ENCODE results near the gene THNSL1.
"Not testable (repeated sequence)": the region's sequence is repeated elsewhere in the genome, so short reads cannot be mapped to it uniquely, and the experiment has no call there.

THNSL1 gene, protein sequence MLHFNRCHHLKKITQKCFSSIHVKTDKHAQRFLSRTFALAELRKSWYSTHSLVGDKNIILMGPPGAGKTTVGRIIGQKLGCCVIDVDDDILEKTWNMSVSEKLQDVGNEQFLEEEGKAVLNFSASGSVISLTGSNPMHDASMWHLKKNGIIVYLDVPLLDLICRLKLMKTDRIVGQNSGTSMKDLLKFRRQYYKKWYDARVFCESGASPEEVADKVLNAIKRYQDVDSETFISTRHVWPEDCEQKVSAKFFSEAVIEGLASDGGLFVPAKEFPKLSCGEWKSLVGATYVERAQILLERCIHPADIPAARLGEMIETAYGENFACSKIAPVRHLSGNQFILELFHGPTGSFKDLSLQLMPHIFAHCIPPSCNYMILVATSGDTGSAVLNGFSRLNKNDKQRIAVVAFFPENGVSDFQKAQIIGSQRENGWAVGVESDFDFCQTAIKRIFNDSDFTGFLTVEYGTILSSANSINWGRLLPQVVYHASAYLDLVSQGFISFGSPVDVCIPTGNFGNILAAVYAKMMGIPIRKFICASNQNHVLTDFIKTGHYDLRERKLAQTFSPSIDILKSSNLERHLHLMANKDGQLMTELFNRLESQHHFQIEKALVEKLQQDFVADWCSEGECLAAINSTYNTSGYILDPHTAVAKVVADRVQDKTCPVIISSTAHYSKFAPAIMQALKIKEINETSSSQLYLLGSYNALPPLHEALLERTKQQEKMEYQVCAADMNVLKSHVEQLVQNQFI

DNA sequence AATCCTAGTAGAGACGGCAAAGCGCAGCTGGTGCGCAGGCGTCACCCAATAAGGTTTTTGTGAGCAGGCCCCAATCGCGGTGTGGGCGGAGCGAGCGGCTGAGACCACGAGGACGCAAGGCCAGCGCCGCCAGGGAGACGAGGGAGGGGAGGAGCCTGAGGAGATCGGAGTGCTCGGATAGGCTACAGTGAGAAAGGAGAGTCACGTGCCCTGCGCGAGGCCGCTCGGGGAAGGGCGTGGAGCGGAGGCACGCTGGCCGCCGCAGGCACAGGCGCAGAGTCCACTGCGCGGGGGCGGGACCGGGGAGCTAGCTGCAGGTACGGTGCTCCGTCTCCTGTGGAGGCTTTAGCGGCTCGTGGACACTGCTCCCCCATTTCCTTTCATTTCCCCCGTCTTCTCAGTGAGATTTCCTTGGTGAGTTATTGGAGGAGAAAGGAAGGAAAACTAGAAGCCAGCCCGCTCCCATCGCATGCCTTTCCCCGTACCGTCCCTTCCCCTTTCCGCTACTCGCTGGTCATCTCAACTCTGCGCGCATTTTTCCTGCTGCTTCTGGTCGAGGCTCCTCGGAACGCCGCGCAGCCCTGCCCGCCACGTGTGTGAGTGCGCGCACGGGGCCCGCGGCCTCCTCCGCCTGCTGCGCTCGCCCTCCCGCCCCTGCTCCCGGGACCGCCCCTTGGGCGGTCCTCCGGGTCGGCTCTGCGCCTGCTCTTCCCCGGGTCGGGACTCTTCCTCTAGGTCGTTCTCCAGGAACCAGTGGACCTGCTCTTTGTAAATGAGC is at the start of gene THNSL1:
TSS of gene THNSL1 (plus strand) at position 237 of the 778 bp plus-strand sequence. CDS start 6,612 bp downstream, outside the sequence.
- DNase-seq = peak; percentile 98 to 99

DNA sequence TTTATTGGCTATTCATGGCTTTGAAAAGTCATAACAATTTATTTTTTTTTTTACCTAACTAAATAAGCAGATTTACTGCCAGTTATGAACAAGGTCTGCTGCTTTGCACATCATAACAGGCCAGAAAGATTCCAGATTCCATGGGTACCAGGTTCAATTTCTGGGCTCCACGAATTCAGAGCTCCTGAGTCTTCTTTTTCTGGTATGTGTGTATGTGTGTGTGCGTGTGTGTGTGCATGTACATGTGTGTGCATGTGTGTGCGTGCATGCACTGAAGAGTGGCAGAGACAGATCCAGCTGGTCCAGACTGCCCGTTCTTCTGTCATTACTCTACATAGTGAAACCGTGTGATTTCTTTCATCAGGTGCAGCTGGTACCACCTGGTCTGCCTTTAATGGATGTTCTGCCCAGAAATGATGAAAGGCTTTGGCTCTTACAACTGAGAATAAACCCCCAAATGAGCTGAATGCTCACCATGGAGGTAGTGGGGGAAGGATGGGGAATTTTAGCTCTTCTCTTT is 49.4 kb upstream of the THNSL1 start:
- DNase-seq = no peak

DNA sequence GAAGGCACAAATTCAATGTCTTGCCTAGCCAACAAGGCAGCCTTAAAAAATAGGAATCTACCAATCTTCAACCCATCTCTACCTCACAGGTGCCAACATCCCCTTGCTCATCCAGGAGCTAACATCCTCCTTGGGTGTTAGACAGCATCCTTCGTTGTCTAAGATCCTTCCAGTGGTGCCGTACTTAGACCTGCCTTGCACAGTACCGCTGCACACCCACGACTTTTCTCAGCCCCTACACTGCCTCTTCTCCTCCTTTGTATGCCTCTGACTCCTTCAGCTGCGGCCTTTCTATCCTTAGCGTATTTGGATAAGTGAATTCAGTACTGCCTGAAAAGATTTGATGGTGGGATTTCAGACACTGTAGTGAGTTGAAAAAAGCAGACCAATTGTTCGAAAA is 48.1 kb upstream of the THNSL1 start:
- no peak for DNase-seq

DNA sequence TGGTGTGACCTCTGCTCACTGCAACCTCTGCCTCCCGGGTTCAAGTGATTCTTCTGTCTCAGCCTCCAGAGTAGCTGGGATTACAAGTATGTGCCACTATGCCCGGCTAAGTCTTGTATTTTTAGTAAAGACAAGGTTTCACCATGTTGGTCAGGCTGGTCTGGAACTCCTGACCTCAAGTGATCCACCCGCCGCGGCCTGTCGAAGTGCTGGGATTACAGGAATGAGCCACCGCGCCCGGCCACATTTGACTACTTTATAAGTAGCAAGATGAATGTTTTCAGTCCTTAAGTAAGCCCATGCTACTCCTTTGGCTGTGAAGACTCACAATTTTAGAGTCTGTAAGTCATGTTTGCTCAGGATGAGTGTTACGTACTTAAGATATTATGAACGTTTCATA is 47.5 kb upstream of the THNSL1 start:
- not testable (repeated sequence) for DNase-seq

DNA sequence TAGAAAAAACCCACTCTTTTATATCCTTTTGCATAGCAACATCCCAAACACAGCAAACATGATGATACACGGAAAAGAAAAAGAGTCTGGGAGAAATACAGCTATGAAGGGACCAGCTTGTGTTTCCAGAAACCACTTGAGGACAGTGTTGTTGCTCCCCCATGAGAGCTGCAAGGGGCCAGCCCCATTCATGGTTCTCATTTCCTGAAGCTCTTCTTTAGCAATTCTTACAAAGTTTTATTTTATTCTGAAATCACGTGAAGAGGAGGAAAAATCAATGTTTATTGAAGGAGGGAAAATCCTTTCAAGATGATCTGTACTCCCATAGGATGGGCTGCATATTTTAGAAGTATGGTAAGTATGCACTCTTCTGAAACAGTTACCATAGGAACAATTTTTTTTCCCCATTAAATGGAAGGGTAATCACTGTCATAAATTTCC is 46.6 kb upstream of the THNSL1 start:
- no peak for DNase-seq

DNA sequence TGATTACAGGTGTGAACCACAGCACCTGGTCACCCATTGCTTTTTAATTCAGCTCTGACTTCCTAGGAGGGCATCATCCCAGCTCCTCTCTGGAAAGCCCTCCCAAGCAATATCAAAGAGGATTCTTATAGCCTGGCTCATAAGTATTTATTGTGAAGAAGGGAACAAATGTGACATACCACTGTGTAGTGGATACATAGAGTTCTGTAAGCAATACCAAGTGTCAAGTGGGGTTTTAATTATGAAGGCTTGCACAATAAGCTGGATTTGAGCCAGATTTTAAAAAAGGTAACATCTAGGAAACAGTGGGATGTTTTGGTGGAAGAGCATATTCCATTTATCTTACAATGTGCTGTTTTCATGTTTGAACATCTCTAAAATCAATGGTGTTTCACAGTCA is 45.0 kb upstream of the THNSL1 start:
- DNase-seq = no peak

DNA sequence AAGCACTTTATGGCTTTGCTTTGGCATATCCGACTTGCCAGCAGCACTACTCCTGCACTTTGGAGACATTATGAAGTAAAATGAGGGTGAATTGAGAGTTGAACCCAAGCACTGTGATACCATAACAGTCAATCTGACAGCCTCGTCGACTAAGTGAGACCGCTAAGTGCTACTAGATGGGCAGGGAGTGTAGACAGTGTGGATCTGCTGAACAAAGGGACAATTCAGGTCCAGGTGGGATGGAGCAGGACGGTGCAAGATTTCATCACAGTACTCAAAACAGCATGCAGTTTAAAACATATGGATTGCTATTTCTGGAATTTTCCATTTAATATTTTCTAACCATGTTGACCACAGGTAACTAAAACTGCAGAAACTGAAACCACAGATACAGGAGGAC is 43.2 kb upstream of the THNSL1 start:
- no peak for DNase-seq

DNA sequence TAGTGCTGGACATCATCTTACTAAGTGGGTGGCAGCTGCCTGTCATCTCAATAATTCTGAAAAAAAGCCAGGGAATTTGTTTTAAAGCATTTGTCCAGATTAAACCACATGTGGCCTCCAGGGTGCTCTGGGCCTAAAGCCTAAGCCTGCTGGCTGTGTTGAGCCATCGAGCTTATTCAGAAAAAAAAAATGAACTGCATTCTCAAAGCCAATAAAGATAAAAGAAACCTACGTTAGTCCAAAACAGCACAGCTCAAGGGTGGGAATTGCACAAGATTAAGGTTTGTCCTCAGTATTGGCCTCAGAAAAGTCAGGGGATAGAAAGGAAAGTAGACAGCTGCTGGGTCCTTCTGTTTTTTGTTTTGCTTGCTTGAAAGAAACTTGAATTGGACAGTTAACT is 41.4 kb upstream of the THNSL1 start:
- DNase-seq = no peak

DNA sequence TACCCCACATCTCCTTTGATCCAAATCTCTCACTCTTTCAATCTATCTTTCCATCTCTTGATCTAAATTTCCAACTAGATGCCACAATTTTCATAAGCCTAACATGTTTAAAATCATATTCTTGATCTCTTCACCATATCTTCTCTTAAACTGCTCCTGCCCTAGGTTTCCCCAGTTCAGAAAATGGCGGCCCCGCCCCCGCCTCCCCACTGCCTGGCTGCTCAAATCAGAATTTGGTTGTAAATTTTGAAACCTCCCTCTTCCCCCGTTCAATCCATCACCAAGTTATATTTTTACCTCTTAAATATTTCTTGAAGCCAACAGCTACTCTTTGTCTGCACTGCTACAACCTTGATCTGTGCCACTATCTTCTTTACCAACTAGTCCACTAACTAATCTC is 36.7 kb upstream of the THNSL1 start:
- no peak for DNase-seq

DNA sequence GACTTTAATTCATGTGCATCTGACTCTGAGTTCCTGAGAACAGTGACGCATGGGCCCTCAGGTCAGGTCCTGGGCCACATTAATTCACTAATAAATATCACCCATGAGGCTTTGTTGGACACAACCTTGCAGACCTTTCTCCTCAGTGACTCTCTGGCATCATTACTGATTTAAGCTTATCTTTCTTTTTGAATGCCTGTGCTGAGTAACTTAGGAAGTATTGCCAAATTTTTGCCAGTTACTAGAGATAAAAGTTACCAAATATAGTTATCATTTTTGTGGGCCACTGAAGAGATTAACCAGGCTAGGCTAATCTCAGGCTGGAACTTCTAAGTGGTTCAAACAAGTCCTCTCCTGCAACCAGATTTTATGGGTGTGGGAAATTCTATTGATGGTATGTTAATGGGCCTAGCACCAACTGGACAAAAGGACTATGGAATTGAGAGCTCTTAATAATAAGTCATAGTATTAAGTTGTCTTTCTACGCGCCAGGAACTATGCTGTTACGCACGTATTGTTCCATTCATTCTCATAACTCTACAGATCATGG is 35.2 kb upstream of the THNSL1 start:
- DNase-seq = no peak

DNA sequence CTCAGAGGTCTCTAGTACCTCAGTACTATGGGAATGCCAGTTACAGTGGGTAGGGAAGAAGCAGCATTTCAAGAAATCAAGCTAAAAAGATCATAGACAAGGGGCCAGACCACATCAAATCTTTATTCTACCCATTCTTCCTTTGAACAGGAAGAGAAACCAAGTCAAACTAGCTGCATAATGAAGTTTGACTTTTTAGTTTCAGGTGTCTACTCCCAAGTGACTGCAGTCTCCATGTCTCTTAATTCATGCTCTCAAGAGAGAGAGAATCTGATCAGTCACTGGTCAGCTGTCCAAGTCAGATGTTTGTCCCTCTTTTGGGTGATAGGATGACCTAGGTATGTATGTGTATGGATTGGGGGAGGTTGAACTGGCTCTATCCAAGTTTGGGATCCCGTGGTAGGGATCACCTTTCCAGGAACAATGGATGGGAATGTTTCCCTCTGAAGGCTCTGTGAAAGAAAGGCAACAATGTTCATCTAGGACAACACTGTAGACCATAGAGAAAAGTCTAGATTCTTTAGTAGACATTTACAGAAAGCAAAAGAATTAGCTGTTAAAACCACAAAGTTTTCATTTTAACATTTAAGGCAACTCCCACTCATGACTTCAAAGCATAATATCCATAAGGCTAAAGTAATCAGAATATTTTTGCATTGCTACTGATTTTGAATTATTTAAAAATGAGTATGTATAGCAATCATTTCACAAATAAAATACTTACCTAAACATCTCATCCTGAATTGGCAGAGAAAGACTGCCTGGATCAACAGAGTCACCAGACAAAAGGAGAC is 33.9 kb upstream of the THNSL1 start:
- DNase-seq = no peak

DNA sequence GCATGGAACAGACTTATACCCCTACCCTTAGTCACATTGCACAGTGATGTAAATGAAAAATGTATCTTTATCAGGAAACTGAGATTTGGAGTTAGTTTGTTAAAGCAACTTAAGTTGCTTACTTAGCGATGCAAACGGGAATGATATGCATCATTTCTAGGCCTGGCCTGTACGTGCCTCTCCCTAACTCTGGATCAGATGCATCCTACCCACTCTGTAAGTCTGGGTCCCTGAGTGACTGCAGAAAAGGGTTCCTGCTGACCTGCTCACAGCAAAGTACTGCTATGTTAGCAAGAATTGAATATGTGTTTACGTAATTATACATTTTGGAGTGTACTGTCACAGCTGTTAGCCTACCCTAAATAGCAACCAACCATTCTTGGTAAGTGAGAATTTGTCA is 33.3 kb upstream of the THNSL1 start:
- no peak for DNase-seq

DNA sequence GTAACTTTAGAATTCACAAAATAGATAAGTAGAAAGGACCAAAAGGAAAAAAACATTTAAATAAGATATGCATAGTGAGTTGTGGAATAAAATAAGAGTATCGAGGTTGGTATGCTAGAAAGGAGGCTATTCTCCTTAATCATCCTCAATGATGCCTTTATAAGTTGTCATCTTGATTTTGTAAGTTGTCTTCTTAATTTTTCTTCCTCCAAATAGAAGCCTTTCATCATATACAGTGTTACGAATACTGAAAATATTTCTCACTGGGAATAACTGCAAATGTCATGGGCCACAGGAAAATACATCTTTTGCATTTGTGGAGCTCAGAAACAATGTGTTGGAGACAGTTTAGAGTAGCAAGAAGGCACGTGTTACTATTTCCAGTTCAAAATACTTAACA is 32.5 kb upstream of the THNSL1 start:
- no peak for DNase-seq

DNA sequence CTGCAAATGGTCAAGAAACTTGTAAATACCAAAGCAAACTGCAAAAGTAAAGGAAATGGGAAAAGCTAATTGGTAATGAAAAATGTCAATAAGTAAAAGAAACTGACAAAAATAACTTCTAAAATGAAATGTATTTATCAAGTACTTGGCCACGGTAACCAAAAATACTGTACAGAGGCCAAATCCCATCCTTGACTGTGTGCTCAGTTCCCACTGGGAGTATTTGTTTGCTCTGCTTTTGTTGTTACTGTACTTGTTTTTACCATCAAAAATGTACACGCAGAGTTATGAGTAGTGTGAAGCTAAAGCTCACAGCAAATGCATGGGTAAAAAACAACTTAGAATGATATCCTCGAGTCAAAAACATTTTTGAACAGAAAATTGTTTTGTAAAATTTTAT is 31.5 kb upstream of the THNSL1 start:
- DNase-seq = no peak

DNA sequence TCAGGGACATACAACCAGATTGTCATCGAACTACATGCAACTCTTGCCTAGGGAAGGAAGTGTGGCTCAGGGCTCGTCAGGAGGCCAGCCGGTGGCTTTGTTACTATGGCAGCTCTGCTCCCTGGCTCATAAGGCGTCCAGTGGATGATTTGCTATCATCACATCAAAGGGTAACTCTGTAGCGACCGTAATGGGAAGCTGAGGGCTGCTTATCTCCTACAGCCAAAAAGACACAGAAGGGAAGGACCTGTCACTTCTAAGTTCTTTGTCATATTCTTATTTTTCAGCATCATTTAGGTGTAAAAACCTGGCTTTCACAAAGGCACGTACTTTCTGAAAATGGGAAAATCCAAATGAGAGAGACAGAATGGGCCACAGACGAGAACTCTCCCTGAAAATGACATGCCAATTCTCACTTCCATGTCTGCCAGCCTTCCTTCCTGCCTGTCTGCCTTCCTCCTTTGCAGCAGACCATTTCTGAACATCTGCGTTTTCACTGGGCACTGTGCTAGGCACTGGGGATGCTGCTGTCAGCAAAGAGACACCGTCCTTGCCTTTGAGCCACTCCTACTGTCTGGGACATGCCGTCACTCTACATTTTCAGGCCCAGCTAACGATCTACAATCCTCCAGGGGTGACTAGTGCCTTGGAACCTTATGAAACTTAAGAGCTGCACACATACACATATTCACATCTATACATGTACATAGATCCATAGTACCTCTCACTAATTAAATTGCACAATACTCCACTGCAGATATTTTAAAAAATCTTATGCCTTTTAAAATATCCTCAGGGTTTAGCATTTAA is 27.4 kb upstream of the THNSL1 start:
- DNase-seq = no peak

DNA sequence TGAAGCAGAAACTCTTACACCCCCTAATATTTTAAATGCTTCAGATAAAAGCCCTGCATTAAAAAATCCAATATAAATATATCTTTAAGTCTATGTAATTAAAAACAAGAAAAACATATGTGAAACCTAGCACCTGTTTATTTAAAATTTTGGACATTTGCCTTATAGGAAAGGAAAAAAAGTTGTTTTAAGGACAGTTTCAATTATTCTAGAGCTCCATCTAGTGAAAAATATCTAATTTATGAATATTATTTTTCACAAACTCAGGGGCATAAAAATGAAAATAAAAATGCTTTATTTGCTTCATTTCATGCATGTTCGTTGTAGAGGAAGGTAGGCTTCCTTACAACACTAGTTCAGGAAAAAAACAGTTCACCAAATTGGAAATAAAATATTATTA is 26.5 kb upstream of the THNSL1 start:
- DNase-seq = no peak

DNA sequence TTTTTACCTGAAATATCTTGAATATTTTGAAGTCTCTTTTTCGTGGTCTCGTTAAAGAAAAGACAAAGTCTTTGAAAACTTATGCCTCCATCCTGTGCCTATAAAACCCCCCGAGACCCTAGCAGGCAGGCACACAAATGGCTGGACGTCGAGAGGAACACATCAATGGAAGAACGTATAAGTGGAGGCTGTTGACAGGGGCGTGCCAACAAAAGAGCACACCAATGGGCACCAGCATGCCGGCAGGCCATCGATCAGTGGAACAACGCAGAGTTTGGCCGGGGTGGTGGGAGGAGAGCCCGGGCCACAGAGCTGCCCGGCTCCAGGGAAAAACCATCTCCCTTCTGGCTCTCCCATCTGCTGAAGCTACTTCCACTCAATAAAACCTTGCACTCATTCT is 25.1 kb upstream of the THNSL1 start:
- no peak for DNase-seq

DNA sequence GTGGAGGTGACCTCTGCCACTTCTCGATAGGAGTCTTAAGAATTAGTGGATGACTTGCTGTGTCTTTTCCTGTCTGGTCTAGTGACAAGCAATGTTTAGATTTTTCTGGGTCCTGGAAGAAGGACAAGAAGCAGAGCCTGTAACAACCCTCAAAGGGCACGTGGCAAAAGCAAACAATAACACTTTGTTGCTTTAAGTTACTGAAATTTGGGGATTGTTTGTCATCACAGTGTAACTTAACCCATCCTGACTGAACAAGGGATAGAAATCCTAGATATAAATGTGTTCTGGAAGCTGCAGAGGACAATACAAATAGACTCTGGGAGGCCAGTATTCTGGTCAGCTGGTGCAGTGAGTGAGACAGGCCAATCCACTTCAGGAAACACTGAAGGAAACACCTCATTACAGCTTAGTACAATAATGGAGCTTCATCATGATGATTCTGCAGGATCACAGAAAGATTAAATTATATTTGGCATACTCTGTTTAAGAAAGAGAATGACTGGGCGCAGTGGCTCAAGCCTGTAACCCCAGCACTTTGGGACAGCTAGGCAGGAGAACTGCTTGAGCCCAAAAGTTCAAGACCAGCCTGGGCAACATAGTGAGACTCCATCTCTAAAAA is 23.8 kb upstream of the THNSL1 start:
- DNase-seq = no peak

DNA sequence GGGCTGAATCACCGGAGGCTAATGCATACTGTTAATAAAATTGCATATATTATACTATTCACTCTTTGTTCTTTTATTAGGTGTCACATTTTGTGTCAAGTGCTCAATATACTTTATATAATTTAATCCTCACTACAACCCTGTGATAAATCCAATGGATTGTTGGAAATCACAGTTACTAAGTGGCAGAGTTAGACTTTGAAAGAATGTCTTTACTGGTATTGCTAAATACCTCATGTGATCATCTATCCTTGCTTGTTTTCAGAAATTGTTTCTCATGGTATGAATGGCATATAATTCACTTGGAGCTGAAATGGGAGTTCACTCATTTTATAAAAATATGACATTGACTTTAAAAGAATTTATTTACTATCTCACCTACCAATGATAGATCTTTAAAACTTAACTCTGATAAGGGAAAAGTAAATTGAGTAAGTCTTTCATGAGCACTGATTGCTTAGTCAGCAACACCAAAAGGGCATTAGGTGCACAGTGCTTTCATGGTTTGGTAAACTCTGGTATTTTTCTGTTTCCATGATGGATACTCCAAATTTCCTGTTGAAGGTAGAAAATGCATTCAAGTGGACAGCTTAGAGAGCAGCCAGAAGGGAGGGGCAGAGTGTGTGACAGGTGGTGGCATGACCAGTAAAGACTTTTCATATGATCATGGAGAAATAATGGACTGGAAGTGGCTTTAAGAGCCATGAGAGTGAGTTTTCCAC is 23.0 kb upstream of the THNSL1 start:
- no peak for DNase-seq

DNA sequence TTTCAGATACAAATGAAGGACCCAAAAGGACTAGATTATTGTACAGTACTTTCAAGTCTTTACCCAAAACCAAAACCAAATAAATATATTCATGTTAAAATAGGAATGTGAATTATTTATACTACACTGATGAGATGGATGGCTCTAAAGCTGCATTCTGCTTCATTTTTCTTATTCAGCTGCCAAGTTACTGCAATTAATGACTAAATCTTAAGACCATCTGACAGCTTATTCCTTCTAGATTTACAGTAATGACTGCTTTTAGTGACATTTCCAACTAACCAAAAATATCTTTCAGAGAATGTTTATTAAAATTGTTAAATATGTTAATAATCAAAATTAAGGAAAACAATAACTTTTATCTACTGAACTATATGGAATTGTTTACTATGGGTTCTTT is 21.3 kb upstream of the THNSL1 start:
- no peak for DNase-seq
